ENCODE data around the gene RNF152.

RNF152 gene

DNA sequence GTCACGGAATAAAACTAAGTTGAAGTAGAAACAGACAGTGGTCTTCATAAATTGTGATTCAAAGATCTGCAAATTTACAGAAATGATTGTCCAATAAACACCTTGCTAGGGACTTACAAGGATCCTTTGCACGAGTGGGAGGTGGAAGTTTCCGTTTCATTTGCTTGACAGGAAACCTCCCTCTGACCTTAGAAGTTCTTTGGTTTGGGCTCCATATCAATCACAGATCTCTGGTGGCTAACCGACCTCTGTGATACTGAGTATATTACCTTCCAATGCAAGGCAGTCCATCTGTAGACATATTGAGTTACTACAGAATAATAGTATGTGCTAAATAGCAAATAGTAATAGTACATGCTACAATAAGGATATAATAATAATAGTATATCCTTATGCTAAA is 33.7 kb upstream of the RNF152 start:
- ChIA-PET POLR2A (no interaction called here), CTCF (interaction anchor here (0.7 kb wide), 1 partner anchor 1142 kb away, joined by 3 read pairs; no protein-coding TSS in a partner anchor)
- no peaks in the 10 kb centered on the region for H3K36me3 ChIP-seq (ENCODE audit: control insufficient read depth in 2 of 2, insufficient read depth in 1 of 2, low read length in 2 of 2)
- TF ChIP-seq SETDB1 (IDR thresholded peaks at IDR 0.05; ENCODE audit: insufficient read length, low read length) = no peak
- TF ChIP-seq ZNF549 (tag by site-specific recombination; IDR thresholded peaks at IDR 0.05) = no peak
- TF ChIP-seq SCRT1 (tag by site-specific recombination; IDR thresholded peaks at IDR 0.05; ENCODE audit: borderline replicate concordance) = no peak
- TF ChIP-seq ZFHX2 (tag by site-specific recombination; conservative IDR thresholded peaks at IDR 0.05) = no peak
- TF ChIP-seq ZNF311 (tag by site-specific recombination; IDR thresholded peaks at IDR 0.05; ENCODE audit: borderline replicate concordance) = no peak
- TF ChIP-seq ZNF558 (tag by site-specific recombination; IDR thresholded peaks at IDR 0.05) = no peak
- no peak for TF ChIP-seq SALL2 (tag by site-specific recombination; IDR thresholded peaks at IDR 0.05; ENCODE audit: borderline replicate concordance)
- TF ChIP-seq ZNF768 (tag by site-specific recombination; IDR thresholded peaks at IDR 0.05) = no peak
- TF ChIP-seq HOXC10 (CRISPR knock-in tag; IDR thresholded peaks at IDR 0.05) = no peak
- TF ChIP-seq, protein P1, sequence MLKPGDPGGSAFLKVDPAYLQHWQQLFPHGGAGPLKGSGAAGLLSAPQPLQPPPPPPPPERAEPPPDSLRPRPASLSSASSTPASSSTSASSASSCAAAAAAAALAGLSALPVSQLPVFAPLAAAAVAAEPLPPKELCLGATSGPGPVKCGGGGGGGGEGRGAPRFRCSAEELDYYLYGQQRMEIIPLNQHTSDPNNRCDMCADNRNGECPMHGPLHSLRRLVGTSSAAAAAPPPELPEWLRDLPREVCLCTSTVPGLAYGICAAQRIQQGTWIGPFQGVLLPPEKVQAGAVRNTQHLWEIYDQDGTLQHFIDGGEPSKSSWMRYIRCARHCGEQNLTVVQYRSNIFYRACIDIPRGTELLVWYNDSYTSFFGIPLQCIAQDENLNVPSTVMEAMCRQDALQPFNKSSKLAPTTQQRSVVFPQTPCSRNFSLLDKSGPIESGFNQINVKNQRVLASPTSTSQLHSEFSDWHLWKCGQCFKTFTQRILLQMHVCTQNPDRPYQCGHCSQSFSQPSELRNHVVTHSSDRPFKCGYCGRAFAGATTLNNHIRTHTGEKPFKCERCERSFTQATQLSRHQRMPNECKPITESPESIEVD (tag by site-specific recombination; IDR thresholded peaks at IDR 0.05) = no peak
- TF ChIP-seq, protein P2, sequence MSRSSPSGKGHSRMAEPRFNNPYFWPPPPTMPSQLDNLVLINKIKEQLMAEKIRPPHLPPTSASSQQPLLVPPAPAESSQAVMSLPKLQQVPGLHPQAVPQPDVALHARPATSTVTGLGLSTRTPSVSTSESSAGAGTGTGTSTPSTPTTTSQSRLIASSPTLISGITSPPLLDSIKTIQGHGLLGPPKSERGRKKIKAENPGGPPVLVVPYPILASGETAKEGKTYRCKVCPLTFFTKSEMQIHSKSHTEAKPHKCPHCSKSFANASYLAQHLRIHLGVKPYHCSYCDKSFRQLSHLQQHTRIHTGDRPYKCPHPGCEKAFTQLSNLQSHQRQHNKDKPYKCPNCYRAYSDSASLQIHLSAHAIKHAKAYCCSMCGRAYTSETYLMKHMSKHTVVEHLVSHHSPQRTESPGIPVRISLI (tag by site-specific recombination; IDR thresholded peaks at IDR 0.05) = no peak
- TF ChIP-seq ZSCAN16 (tag by site-specific recombination; IDR thresholded peaks at IDR 0.05) = no peak
- no peak for TF ChIP-seq ZNF341 (tag by site-specific recombination; IDR thresholded peaks at IDR 0.05; ENCODE audit: low read depth)
- no peak for TF ChIP-seq ZNF423 (tag by site-specific recombination; IDR thresholded peaks at IDR 0.05)
- no peak for TF ChIP-seq ZNF561 (tag by site-specific recombination; IDR thresholded peaks at IDR 0.05; ENCODE audit: borderline replicate concordance)
- H3K4me1 ChIP-seq (ENCODE audit: control insufficient read depth, insufficient read depth, low read length) = no peaks in the 10 kb centered on the region
- H3K27ac ChIP-seq (ENCODE audit: extremely low read depth, low read depth, low read length) = no peak overlapping the region
- H3K9me3 ChIP-seq (ENCODE audit: control insufficient read depth, insufficient read depth, low read depth, low read length) = no peaks in the 10 kb centered on the region
- no peak overlapping the region for H3K4me3 ChIP-seq (ENCODE audit: low read depth, low read length)

DNA sequence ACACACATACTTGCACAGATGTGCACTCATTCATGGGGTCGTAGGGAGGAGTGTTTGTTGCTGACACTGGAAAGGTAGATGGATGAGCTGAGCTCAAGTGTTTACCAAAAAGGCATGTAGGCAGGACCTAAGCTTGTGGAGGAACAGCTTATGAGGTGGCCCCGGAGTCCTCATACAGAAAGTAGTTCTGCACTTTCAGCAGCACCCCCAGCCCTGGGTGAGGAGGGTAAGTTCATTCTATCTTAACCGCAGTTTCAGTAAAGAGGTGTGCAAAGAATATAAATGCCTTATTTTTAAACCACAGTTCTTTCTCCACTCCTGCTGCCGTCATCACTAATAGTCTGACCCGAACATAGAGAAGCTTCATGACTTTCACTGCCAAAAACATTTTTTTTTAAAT is 31.7 kb upstream of the RNF152 start:
- H3K36me3 ChIP-seq (ENCODE audit: control insufficient read depth in 2 of 2, insufficient read depth in 1 of 2, low read length in 2 of 2) = no peaks in the 10 kb centered on the region
- H3K4me3 ChIP-seq (ENCODE audit: low read depth, low read length) = no peak overlapping the region
- H3K4me1 ChIP-seq (ENCODE audit: control insufficient read depth, insufficient read depth, low read length) = no peaks in the 10 kb centered on the region
- POLR2A ChIA-PET = no interaction called here
- CTCF ChIA-PET = no interaction called here
- H3K9me3 ChIP-seq (ENCODE audit: control insufficient read depth, insufficient read depth, low read depth, low read length) = no peaks in the 10 kb centered on the region
- no peak overlapping the region for H3K27ac ChIP-seq (ENCODE audit: extremely low read depth, low read depth, low read length)
- TF ChIP-seq ZNF48 (tag by site-specific recombination; IDR thresholded peaks at IDR 0.05) = no peak
- TF ChIP-seq SCRT1 (tag by site-specific recombination; IDR thresholded peaks at IDR 0.05; ENCODE audit: borderline replicate concordance) = no peak
- TF ChIP-seq GFI1B (tag by site-specific recombination; IDR thresholded peaks at IDR 0.05) = no peak
- no peak for TF ChIP-seq KLF8 (tag by site-specific recombination; IDR thresholded peaks at IDR 0.05)
- TF ChIP-seq ZNF266 (tag by site-specific recombination; IDR thresholded peaks at IDR 0.05; ENCODE audit: low read depth) = no peak
- TF ChIP-seq, protein P2 (tag by site-specific recombination; IDR thresholded peaks at IDR 0.05) = no peak
- TF ChIP-seq ZNF24 (tag by site-specific recombination; IDR thresholded peaks at IDR 0.05) = no peak
- no peak for TF ChIP-seq ZFP3 (tag by site-specific recombination; IDR thresholded peaks at IDR 0.05; ENCODE audit: low read depth)
- no peak for TF ChIP-seq ZNF654 (tag by site-specific recombination; IDR thresholded peaks at IDR 0.05; ENCODE audit: low read depth)
- no peak for TF ChIP-seq ZNF768 (tag by site-specific recombination; IDR thresholded peaks at IDR 0.05)
- TF ChIP-seq MYNN (tag by site-specific recombination; IDR thresholded peaks at IDR 0.05; ENCODE audit: borderline replicate concordance) = no peak
- TF ChIP-seq ZNF473 (tag by site-specific recombination; IDR thresholded peaks at IDR 0.05) = no peak
- TF ChIP-seq ZBTB21 (tag by site-specific recombination; IDR thresholded peaks at IDR 0.05) = no peak
- TF ChIP-seq FEZF1 (tag by site-specific recombination; IDR thresholded peaks at IDR 0.05) = no peak
- TF ChIP-seq ZNF677 (tag by site-specific recombination; IDR thresholded peaks at IDR 0.05) = no peak
- TF ChIP-seq, protein P3, sequence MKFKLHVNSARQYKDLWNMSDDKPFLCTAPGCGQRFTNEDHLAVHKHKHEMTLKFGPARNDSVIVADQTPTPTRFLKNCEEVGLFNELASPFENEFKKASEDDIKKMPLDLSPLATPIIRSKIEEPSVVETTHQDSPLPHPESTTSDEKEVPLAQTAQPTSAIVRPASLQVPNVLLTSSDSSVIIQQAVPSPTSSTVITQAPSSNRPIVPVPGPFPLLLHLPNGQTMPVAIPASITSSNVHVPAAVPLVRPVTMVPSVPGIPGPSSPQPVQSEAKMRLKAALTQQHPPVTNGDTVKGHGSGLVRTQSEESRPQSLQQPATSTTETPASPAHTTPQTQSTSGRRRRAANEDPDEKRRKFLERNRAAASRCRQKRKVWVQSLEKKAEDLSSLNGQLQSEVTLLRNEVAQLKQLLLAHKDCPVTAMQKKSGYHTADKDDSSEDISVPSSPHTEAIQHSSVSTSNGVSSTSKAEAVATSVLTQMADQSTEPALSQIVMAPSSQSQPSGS (tag by site-specific recombination; IDR thresholded peaks at IDR 0.05; ENCODE audit: low read depth) = no peak
- TF ChIP-seq, protein P4, sequence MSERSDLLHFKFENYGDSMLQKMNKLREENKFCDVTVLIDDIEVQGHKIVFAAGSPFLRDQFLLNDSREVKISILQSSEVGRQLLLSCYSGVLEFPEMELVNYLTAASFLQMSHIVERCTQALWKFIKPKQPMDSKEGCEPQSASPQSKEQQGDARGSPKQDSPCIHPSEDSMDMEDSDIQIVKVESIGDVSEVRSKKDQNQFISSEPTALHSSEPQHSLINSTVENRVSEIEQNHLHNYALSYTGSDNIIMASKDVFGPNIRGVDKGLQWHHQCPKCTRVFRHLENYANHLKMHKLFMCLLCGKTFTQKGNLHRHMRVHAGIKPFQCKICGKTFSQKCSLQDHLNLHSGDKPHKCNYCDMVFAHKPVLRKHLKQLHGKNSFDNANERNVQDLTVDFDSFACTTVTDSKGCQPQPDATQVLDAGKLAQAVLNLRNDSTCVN (tag by site-specific recombination; optimal IDR thresholded peaks at IDR 0.05) = no peak
- TF ChIP-seq ZNF23 (tag by site-specific recombination; IDR thresholded peaks at IDR 0.05; ENCODE audit: borderline replicate concordance) = no peak

Measured in HEK293 (cell line).